HG03039 (cell line): Measurements from ENCODE around the gene AGGF1.
"Not testable (repeated sequence)": the region's sequence is repeated elsewhere in the genome, so short reads cannot be mapped to it uniquely, and the experiment has no call there.

ENCODE experiments used
- ATAC-seq: cut with Tn5 transposase; IDR thresholded peaks from one replicate; pipeline ENCODE4 v1.9.1; 2021; ENCODE audit warnings: mild to moderate bottlenecking, moderate library complexity; ENCODE audit not compliant: unreplicated experiment

AGGF1 gene

DNA sequence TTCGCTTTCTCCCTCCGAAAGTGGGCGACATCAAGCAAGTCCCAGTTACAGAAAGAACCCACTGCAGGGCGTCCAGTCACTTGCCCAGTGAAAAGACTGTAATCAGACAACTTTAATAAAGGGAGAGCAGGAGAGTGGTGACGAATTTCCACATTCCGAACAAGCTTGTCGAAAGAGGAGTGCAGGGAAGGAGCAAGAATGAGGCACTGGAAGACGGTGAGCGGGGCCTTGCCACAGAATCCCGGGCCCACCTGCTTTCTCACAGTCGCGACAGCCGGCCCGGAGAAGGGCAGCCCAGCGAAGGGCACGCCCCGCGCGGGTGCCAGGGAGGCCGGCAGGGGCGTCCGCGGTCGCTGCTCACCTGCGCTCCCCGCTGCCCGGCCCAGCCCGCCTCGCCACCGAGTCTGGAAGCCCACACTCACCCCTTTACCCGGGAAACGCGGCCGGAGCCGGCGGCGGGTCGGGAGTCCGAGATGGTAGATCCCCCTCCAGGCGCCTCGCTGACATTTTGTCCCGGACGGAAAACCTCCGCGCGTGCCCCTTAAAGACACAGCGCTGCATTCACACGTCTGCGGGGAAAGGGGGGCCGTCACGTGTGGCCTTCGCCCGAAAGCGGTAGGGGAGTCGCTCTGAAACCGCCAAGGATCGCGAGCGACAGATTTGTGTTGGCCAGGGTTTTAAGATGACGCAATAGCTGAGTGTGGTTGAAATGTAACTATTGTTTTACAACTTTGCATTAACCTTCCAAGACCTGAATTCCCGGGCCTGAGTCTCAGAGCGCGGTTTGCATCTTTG is 56.7 kb downstream of the AGGF1 start, which contains the start of gene ZBED3:
Gene ZBED3 (minus strand): TSS at position 597 of the 795 bp plus-strand sequence. CDS start 9,407 bp downstream, outside the sequence.
- peak; percentile 53 for ATAC-seq

DNA sequence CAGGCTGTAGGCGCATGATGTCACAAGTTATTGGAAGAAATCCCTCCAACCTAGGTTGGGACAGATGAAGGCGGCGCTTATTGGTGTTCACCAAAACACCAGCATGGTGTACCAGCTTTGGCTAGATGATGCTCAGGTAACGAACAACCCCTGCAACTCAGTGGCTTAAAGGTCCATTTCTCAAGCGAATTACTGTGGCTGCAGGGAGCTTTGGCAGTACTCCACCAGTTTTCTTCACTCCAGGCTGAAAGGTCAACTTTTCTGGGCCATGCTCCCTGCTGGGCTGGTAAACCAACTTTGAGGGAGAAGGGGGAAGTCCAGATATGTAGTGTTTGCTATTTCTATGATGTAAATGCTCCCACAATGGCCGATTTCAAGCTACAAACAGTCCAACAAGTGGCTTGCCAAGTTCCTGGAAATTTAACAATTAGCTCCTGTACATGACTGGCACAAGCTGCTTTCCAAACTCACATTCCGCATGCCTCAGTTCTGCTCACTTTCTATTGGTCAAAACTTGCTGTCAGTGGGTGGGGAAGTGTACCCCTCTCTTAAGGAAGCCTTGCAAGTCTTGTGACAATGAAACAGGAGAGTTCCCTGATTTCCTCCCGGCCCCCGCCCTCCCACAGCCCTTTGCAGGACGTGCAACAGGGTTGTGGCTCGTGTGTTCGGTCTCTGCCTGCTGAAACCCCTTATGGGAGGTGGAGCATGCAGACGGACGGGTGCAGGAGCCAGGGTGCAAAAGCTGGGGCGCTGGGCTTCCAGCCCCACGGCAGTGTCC is 57.5 kb downstream of the AGGF1 start:
- ATAC-seq: no peak

DNA sequence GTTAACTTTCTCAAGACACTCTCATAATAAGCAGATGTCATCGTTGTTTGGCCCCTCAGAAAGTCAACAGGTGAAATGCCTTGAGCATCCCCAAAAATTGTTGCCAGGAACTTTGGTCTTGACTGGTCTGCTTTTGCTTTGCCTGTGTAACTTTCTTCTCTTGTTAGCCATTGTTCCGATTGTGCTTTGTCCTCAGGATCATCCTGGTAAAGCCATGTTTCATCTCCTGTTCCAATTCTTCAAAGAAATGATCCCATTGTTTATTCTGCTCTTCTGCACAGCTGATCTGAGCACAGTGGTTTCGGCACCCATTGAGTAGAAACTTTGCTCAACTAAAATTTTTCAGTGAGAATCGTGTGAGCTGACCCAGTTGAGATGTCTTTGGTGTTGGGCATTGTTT is 65.0 kb downstream of the AGGF1 start:
- ATAC-seq: no peak

DNA sequence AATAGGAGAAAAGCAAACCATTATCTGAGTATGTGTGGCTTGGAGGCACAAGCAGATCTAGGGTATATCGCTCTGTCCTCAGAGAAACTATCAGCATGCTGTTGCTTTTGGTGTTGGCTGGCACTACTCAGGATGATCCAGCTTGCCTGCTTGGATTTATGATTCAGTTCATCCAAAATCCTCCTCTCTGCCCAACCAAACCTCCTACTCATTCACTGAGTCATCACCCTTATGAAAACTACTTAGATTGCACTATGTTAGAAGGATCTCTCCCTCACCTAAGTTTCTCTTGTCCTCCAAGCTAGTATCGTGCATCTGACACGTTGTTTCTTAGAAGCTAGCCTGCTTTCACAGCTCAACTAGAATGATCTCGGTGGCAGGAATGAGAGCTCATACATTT is 71.1 kb downstream of the AGGF1 start:
- ATAC-seq: no peak

DNA sequence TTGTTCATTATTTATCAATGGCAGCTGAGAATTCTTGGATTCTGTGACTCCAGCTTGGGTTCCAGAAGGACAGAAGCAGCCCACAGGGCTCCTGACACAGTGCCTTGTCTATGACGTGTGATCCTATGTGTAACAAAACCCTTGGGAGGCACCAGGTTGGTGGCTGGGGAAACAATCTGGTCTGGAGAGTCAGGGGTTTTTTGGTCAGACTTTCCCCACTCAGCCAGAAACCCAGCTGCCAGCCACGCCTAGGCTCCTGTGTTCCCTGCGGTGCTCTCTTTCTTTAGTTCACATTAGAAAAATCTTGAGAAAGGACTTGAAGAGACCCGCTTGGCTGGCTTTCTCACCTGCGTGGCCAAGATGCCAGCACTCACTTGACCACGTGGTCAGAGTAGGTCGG is 72.3 kb downstream of the AGGF1 start:
- ATAC-seq: no peak

DNA sequence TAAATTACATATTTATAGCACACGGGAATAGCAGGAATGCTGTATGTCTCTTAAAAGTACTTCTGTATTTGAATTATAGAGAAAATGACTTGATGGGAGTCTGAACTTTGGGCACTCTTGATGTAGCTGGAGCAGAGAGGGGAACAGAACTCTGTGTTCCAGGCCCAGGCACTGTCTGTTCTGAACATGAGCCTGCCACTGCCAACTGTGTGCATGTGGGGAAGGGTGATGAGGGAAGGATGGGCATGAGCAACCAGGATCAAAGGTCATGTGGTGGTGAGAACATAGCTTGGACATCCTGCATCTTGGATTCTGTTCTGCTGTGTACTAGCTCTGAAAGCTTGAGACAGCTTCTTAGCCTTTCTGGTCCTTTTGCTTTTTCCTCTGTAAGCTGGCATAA is 73.3 kb downstream of the AGGF1 start:
- ATAC-seq: no peak

DNA sequence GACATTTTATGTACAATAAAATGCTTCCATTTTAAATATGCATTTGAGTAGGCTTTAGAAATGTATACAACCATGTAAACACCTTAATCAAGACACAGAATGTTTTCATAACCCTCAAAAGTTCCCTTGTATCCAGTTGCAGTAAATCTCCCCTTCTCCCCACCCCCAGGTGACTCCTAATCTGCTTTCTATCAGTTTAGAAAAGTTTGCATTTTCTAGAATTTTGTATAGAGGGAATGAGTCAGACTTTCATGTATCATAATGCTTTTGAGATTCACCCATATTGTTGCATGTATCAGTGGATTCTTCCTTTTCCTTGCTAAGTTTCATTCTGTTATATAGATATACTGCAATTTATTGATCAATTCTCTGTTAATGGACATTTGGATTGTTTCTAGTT is 74.6 kb downstream of the AGGF1 start:
- no peak for ATAC-seq

DNA sequence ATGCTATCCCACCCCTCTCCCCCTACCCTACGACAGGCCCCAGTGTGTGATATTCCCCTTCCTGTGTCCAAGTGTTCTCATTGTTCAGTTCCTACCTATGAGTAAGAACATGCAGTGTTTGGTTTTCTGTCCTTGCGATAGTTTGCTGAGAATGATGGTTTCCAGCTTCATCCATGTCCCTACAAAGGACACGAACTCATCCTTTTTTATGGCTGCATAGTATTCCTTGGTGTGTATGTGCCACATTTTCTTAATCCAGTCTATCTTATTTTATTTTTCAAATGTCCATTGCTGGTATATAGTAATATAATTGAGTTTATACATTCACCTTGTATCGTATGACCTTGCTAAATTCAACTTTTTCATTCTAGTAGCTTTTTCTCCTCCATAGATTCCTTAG is 76.8 kb downstream of the AGGF1 start:
- not testable (repeated sequence) for ATAC-seq
